SU-DHL-6 (cell line): ENCODE measurements around the gene SEMA4D.
"Not testable (repeated sequence)": the region's sequence is repeated elsewhere in the genome, so short reads cannot be mapped to it uniquely, and the experiment has no call there.

Experiments used
- H2AFZ ChIP-seq: fragments of 200-600 bp; sonication (generic); 2 replicates; pipeline ENCODE4 v1.6.1; 2014; ENCODE audit warnings: low read depth, mild to moderate bottlenecking, moderate library complexity, mixed read lengths, antibody characterized with exemption, low read length; ENCODE audit not compliant: severe bottlenecking
- H3F3A ChIP-seq: fragments of 200-600 bp; shearing (Covaris generic); 2 replicates; pipeline ENCODE4 v1.6.0; 2016; ENCODE audit warnings: antibody characterized with exemption, mild to moderate bottlenecking; ENCODE audit not compliant: insufficient read depth
- H3K27ac ChIP-seq: fragments of 200-600 bp; sonication (generic); 2 replicates; pipeline ENCODE4 v1.5.1; 2016; ENCODE audit warnings: low read depth, mild to moderate bottlenecking, low read length, moderate library complexity, mixed read lengths
- H3K27me3 ChIP-seq: fragments of 200-600 bp; sonication (generic), shearing (Covaris generic); 2 replicates; pipeline ENCODE4 v1.6.0; 2014; ENCODE audit warnings: mild to moderate bottlenecking, low read length
- H3K36me3 ChIP-seq: fragments of 200-600 bp; sonication (generic); 2 replicates; pipeline ENCODE4 v1.6.1; 2014; ENCODE audit warnings: mild to moderate bottlenecking, low read length, mixed read lengths
- H3K4me2 ChIP-seq: fragments of 300-600, 200-600 bp; shearing (Covaris generic), sonication (generic); 2 replicates; pipeline ENCODE4 v1.6.0; 2014; ENCODE audit warnings: low read length, low read depth, mild to moderate bottlenecking; ENCODE audit not compliant: poor library complexity, severe bottlenecking
- H3K4me3 ChIP-seq: fragments of 200-600 bp; sonication (generic); 2 replicates; pipeline ENCODE4 v1.5.1; 2014; ENCODE audit warnings: antibody characterized with exemption, low read length, mild to moderate bottlenecking, mixed read lengths; ENCODE audit not compliant: insufficient read depth, poor library complexity, severe bottlenecking
- H3K79me2 ChIP-seq: fragments of 200-600 bp; sonication (generic); 2 replicates; pipeline ENCODE4 v1.6.1; 2014; ENCODE audit warnings: mild to moderate bottlenecking, low read length, moderate library complexity; ENCODE audit not compliant: insufficient read depth
- H3K9ac ChIP-seq: fragments of 200-600 bp; sonication (generic); 2 replicates; pipeline ENCODE4 v1.7.0; 2014; ENCODE audit warnings: mild to moderate bottlenecking, low read length
- H3K9me2 ChIP-seq: fragments of 200-600 bp; sonication (generic); replicated peaks from 2 replicates; pipeline ENCODE4 v1.6.1; 2014; ENCODE audit warnings: low read length; ENCODE audit not compliant: insufficient read depth
- H3K9me3 ChIP-seq: fragments of 200-600 bp; sonication (generic); 2 replicates; pipeline ENCODE4 v1.6.1; 2014; ENCODE audit warnings: low read length, mixed read lengths; ENCODE audit not compliant: insufficient read depth
- H4K20me1 ChIP-seq: fragments of 200-600 bp; sonication (generic); 2 replicates; pipeline ENCODE4 v1.6.1; 2014; ENCODE audit warnings: low read depth, mild to moderate bottlenecking, antibody characterized with exemption, low read length, moderate library complexity, mixed read lengths
- CTCF ChIP-seq: fragments of 200-600 bp; sonication (generic); IDR thresholded peaks from one replicate; pipeline ENCODE4 v1.5.1; 2017; ENCODE audit warnings: antibody characterized with exemption, mild to moderate bottlenecking, low read length, moderate library complexity; ENCODE audit not compliant: insufficient read depth, poor library complexity, severe bottlenecking
- EZH2phosphoT487 ChIP-seq: fragments of 200-600 bp; sonication (generic), shearing (Covaris generic); conservative IDR thresholded peaks from 2 replicates; pipeline ENCODE4 v1.6.1; 2018; ENCODE audit warnings: mild to moderate bottlenecking, antibody characterized with exemption, low read length, moderate library complexity, mixed read lengths

Gene SEMA4D

GRCh38 chr9:89480825-89481537 lies 16.9 kb downstream of the SEMA4D start:
- Histone ChIP-seq H3K27me3 (no peaks in the 10 kb centered on the region), H3K9me3 (no peaks in the 10 kb centered on the region), H4K20me1 (no peaks in the 10 kb centered on the region), H3F3A (peaks cover 11% of the 10 kb centered on the region; the same call in 1 of the 2 replicates), H3K79me2 (no peaks in the 10 kb centered on the region; the same call in 1 of the 2 replicates), H3K27ac (no peak overlapping the region), H3K9me2 (no peaks in the 10 kb centered on the region), H3K36me3 (no peaks in the 10 kb centered on the region), H3K4me2 (no peak overlapping the region), H3K9ac (no peak overlapping the region), H2AFZ (no peak overlapping the region), H3K4me3 (no peak overlapping the region)
- no peak for TF ChIP-seq CTCF
- no peak for TF ChIP-seq EZH2phosphoT487

GRCh38 chr9:89480372-89480771 lies 17.5 kb downstream of the SEMA4D start:
- H3K9me2 ChIP-seq, H3K27me3 ChIP-seq, H4K20me1 ChIP-seq, H3K79me2 ChIP-seq, H3K9ac ChIP-seq, H3K4me3 ChIP-seq, H3K27ac ChIP-seq, H3F3A ChIP-seq, H3K36me3 ChIP-seq, H3K4me2 ChIP-seq, H3K9me3 ChIP-seq, H2AFZ ChIP-seq: not testable (repeated sequence)

- not testable (repeated sequence) for H4K20me1 ChIP-seq, H3F3A ChIP-seq, H3K4me3 ChIP-seq, H3K9me3 ChIP-seq, H3K79me2 ChIP-seq, H3K36me3 ChIP-seq, H2AFZ ChIP-seq, H3K9ac ChIP-seq, H3K9me2 ChIP-seq, H3K4me2 ChIP-seq, H3K27me3 ChIP-seq, H3K27ac ChIP-seq
Measured at GRCh38 chr9:89479669-89480011, 18.3 kb downstream of the SEMA4D start.

- no peak for TF ChIP-seq EZH2phosphoT487
- TF ChIP-seq CTCF: no peak
- no peak overlapping the region for H3K4me3 ChIP-seq
- no peaks in the 10 kb centered on the region for H3K9me3 ChIP-seq
- no peak overlapping the region for H2AFZ ChIP-seq
- no peaks in the 10 kb centered on the region for H3F3A ChIP-seq
- H4K20me1 ChIP-seq: no peaks in the 10 kb centered on the region
- H3K27me3 ChIP-seq: no peaks in the 10 kb centered on the region
- H3K79me2 ChIP-seq: no peaks in the 10 kb centered on the region; the same call in 1 of the 2 replicates
- no peaks in the 10 kb centered on the region for H3K36me3 ChIP-seq
- no peak overlapping the region for H3K4me2 ChIP-seq
- H3K27ac ChIP-seq: no peak overlapping the region
- H3K9me2 ChIP-seq: no peaks in the 10 kb centered on the region
- no peak overlapping the region for H3K9ac ChIP-seq
Measured at GRCh38 chr9:89478821-89479668, 18.9 kb downstream of the SEMA4D start.
